GM19397 (cell line): Measurements from ENCODE around the gene RANBP17.

Source experiments
- ATAC-seq: cut with Tn5 transposase; IDR thresholded peaks from one replicate; pipeline ENCODE4 v1.9.1; 2021; ENCODE audit warnings: mild to moderate bottlenecking, moderate library complexity; ENCODE audit not compliant: unreplicated experiment

Gene RANBP17

DNA sequence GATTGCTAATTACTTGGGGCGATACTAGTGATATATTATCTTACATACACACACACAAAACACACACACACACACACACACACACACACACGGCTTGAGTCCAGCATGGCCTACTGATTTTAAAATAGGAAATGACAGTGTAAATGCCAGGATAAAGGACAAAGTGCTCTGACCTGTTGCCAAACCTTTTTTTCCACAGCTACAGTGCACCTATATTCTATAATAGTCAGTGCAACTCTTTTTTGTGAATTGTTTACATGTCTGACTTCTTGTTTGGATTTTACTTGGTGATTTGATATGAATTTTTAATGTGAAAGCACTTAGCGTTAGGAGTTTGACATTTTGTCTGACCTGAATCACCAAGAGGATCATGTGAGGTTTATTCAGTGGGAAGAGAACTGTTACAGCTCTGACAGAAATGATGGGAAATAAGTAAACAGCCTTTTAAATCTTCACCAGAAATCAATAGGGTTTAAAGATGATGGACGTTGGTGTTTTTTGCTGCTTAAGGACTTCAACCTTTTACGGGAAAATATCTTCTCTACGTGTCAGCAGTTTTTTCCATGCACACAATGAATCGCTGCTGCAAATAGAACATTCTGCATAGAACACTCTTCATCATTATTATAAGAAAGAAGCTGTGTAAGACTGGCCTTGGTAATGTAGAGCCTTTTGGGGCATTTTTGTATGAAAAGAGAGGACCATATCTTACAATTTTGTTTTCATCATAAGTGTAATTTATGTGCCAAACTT lies 218.5 kb downstream of the RANBP17 start:
- ATAC-seq = no peak

DNA sequence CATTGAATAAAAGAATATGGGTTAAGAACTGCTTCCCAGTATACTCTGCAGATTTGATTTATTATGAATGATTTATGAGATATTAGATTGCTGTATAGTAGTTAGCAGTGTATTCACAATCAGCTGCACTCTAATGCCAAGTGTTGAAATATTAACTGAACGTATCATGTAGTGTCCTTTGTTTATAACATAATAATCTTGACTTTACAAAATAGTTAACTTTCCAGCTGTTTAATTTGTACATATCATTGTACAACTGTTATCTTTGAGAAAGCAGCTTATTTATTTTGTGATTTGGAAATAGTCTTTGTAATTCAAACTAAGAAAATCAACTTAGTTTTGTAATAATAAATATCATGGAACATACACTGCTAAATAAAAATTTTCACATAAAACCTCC lies 219.5 kb downstream of the RANBP17 start:
- no peak for ATAC-seq

DNA sequence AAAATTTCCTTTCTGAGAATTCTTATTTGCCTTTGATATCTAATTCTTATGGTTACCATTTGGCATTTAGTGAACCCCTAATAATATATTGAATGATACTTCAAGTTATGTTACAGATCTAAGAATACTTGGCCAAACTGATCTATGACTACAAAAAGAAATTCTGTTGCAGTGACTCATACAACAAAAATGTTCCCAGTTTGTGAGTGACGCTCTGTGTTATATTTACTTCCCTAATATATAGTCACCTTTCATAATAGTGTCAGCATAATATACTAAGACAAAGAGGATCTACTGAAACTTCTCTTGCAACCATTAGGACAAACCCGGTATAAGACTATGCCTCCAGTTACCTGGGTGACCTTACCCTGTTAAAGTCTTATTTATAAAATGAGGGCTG lies 230.4 kb downstream of the RANBP17 start:
- no peak for ATAC-seq

DNA sequence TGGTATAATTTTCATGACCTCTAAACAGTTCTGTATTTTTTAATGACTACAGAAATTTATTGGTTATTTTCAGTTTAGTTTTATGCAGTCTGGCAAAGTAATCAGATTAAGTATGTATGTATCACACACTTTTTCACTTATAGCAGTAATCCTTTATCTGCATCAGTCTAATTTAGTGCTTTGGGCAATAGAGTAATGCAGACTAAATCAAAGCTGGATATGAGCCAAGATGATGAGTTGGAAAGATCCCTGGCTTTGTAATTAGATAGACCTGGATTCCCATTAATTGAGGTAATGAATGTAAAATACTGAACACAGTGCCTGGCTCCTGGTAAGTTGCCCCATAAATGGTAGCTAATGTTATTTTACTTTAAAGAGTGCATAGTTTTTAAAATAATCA lies 231.8 kb downstream of the RANBP17 start:
- no peak for ATAC-seq

DNA sequence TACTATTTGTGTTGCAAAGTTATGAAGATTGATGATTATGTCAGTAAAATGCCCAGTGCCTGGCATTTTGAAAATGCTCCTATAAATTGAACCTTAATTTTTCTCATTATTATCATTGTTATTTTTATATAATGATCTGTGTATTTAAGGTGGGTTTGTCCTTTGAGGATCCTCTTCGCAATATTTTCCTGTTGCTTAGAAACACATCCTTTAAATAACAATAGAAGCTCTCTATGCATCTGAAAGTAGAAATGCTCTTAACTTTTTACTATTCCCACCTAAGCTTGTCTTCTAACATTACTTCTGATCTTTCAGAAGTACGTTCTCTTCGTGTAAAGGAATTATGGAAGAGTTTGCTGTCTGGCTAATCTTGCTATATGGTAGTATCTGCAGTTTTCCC lies 232.5 kb downstream of the RANBP17 start:
- ATAC-seq = no peak

DNA sequence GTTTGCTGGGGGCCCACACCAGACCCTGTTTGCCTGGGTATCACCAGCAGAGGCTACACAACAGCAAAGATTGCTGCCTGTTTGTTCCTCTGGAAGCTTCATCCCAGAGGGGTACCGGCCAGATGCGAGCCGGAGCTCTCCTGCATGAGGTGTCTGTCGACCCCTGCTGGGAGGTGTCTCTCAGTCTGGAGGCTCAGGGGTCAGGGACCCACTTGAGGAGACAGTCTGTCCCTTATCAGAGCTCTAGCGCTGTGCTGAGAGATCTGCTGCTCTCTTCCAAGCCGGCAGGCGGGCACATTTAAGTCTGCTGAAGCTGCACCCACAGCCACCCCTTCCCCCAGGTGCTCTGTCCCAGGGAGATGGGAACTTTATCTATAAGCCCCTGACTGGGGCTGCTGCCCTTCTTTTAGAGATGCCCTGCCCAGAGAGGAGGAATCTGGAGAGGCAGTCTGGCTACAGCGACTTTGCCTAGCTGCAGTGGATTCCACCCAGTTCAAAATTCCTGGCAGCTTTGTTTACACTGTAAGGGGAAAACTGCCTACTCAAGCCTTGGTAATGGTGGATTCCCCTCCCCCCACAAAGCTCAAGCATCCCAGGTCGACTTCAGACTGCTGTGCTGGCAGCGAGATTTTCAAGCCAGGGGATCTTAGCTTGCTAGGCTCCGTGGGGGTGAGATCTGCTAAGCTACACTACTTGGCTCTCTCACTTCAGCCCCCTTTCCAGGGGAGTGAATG lies 241.2 kb downstream of the RANBP17 start:
- no peak for ATAC-seq

DNA sequence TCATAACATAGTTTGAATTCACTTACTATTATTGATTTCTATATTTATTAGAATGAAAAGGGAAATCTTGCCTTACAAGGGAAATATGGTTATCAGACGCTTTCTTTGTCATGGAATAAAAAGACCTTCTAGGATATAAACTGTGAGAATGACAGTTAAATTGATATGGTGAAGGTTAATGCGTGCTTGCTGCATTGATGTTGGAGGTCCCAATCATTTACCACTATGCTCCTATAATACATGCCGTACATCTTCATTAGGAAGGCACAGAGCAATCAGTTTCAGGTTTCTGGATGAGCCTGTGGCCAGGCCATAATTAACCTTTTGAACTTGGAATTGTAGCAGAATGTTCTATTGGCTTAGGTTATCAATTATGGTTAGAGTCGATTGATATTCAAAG lies 245.9 kb downstream of the RANBP17 start:
- no peak for ATAC-seq

DNA sequence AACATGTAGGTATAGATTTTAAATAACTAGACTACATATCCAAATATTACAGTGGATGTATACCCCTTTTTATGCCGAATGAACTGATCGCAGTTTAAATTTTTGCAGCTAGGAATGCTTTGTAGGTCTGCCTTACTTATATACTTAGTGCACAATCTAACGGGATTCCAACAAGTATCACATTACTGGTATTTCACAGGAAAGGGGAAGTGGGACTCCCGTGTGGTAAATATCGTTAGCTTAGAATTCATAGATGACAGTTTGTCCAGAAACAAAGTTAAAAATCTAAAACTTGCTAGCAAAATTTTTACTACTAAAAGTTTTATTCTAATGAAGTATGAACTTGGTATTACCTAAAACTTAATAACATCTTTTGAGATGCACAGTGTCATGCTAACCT lies 253.7 kb downstream of the RANBP17 start:
- no peak for ATAC-seq

DNA sequence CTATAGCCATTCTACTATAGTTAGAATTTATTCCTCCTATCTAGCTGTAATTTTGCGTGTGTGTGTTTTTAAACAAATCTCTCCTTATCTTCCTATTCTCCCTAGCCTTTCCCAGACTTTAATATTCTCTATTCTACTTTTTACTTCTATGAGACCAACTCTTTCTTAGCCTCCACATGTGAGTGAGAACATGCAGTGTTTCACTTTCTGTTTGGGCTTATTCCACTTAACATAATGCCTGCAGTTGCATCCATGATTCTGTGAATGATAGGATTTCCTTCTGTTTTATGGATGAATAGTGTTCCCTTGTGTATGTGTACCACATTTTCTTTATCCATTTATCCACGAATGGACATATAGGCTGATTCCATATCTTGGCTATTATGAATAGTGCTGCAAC lies 254.9 kb downstream of the RANBP17 start:
- no peak for ATAC-seq

DNA sequence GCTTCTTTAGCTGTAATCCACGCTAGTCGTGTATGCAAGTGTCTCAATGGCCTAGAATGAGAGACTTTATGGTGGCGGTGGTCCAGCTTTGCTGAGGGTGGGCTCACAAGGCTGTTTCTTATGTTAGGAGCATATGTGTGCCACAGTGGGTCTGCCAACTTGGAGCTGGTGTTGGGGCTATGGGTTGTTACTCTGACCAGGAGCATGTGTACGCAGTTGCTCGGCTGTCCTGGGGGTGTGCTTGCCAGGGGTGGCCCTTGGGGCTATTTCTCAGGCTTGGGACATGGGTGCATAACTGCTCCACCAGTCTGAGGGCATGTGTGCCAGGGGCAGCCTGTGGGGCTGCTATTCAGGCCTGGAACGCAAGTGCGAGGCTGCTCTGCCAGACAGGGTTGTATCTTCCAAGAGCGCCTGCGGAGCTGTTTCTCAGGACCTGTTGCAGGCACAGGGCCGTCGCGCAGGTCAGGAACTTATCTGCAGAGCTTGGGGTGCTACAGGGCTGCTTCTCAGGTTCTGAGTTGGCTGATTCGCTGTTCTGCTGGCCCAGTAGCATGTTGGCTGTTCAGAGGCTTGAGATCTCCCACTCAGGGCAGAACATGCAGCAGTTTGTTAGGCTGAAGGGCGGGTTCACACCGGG lies 259.3 kb downstream of the RANBP17 start:
- no peak for ATAC-seq

DNA sequence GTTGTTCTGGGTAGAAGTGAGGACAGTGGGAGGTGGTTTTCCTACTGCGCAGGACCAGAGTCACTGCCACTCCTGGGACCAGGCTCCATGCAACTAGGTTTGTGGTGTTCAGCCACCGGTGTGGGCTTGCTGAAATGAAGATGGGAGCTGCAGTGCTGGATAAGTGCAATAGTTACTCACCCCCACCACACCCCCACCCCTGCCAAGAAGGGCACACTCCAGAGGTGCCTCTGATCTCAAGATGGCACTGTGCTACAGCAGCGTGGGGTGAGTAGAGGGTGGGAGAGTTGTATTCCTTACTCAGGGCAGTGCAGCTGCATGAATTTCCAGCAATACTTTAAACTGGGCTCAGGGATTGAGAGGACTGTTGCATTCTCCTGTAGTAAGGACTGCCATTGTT lies 259.8 kb downstream of the RANBP17 start:
- ATAC-seq = no peak

DNA sequence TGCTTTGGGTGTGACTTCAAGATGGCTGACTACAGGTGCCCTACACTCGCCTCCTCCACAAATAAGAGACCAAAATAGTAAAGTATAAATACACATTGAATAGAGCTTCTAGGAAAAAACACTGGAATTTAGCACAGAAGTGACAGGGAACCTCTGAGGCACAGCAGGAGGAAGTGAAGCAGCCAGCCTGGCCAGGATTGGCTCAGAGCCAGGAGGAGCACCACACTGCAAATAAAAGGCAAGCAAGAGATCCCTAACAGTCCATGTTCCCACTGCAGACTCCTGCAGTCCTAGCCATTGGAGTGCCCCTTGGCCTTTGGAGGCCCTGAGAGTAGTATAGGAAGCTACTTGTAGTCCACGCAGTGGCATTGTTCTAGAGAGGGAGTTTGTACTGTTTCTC lies 260.6 kb downstream of the RANBP17 start:
- no peak for ATAC-seq

DNA sequence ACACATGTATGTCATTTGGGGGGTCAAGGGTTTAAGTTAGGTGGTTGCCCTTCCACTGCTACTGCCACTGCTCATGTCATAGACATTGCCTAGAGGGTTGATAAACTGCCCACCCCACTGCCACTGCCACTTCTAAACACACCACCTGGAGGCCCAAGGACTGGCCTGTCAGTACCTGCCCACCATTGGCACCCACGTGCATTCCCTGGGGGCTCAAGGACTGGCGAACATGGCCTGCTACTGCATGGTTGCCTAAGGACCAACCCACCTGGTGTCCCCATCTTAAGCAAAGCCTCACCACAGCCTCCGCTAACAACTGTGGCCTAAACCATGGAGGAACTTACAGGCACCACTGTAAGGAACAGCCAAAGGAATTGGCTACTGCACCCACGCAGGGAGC lies 261.6 kb downstream of the RANBP17 start:
- no peak for ATAC-seq

DNA sequence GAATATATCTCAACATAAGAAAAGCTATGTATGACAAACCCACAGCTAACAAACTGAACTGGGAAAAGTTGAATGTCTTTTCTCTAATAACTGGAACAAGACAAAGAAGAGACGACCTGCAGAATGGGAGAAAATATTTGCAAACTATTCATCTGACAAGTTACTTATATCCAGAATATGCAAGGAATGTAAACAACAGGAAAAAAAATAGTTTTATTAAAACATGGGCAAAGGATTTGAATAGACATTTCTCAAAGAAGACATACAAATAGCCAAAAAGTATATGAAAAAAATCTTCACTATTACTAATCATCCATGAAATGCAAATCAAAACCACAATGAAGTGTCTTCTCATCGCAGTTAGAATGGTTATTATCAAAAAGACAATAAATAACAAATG lies 265.5 kb downstream of the RANBP17 start:
- no peak for ATAC-seq

DNA sequence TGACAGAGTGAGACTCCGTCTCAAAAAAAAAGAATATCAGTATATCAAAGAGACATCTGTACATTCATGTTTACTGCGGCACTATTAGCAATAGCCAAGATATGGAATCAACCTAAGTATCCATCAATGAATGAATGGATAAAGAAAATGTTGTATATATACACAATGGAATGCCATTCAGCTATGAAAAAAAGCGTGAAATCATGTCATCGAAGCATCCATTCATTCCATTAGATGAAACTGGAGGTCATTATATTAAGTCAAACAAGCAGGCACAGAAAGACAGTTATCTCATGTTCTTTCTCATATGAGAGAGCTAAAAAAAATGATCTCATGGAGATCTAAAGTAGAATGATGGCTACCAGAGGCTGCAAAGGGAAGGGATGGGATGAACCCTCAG lies 266.3 kb downstream of the RANBP17 start:
- no peak for ATAC-seq

DNA sequence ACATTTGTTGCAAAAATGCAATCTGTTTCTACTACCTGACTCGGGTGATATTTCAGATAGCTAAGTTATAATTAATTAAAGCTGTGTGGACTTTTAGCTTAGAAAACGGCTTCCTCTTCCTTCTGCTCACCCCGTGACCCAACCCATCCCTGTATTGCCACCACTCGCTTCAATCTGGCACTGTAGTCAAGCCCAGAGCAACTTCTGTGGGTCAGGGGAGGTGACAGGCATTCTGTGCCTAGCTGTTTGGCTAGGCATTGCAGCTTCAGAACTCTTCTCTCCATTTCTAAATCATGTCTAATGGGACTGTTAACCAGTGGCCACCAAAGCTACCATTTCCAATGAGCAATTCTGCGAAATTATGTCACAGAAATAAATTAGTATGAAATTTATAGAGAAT lies 267.5 kb downstream of the RANBP17 start:
- no peak for ATAC-seq

DNA sequence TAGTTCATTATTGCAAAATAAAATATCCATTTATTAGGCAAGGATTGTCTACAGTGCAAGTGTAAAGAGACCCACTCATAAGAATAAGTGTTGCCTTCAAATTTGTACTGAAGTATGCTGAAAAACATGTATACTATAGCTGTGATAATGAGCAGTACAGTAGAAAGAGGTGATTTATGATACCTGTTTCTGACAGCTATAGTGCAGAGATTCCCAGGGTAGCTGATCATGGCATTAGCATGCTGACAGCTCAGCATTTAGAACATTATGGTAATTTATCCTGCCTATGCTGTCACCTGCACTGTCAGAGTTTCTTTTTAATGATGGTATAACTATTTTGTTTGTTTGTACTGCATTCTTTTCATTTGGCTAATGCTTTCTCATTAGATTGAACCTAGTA lies 269.7 kb downstream of the RANBP17 start:
- no peak for ATAC-seq

DNA sequence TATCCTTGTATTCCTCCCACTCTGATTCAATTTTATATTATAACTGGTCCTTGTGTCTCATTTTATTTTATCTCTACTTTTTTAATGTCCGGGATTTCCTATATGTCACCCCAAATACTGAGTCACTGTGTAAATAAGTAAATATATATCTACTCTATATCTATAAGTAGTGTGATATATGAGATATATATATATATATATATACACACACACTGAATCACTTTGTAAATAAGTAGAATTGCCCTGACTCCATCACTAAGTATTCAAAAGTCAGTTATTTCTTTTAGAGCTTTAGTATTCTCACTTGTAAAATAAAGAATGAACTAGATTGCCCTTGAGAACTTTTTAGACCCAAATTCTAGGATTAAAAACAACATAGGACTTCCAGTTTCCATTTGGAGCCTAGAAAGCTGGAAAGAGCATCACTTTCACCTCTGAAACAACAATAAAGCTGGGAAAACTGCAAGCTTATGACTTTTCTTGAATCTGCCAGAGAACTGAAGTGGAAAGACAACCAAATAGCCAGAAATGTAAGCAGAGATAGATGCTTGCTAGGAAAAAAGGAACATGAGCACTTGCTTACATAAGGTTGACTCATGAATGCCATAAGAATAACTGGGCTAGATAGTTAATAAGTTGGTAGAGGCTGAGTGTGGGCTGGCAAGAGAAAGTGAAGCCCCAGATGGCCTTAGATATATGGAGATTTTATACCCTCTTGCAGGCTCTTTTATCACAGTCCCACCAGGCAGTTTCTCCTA lies 276.1 kb downstream of the RANBP17 start:
- no peak for ATAC-seq

DNA sequence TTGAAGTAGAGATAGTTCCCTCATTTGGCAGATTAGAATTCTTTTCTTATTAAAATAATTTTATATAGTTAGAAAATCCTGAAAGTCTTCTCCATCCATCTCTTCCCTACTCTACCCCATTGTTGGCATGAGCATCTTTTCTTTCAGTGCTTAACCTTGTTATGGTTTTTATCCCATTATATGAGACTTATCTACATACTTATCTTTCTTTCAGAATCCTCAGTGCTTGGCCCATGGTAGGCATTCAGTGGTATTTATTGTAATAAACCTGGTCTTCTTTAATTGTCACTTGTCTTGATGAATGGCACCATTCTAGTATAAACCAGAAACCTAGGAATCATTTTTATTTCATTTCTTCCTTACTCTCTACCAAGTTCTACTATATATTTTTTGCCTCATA lies 277.4 kb downstream of the RANBP17 start:
- no peak for ATAC-seq

DNA sequence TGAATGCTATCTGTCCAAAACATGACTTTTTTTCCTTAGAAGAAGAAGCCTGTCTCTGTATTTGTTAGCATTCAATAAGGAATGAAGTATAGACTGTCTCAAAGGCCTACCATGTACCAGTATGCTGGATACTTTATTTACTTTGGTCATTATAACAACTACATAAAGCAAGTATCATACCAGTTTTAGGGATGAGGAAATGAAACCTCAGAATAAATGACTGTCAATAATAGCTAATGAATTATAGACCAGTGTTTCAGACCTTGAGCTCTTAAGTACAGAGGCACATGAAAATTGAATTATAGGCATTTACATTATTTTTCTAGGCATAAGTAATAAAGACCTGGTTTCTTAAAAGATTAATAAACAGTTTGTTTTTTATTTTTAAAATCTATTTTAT lies 280.8 kb downstream of the RANBP17 start:
- ATAC-seq = no peak

DNA sequence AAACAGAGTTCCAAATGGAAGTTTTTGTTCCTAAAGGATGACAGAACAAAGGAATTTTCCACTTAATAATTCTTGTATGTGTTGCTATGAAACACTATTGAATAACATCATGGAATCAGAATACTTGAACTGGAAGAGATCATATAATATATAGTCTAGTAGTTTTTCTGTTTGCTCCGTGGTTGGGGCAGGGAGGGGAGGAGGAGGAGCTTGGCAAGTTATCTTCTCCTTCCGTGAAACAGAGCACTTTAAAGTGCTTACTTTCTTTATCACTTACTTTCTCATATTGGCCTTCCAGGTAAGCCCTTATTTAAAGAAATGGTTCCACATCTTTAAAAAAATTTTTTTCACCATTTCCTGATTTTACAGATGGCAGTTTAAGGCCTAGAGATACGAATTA lies 281.4 kb downstream of the RANBP17 start:
- ATAC-seq = no peak
